Spinal cord (tissue), 10 donors: ENCODE data around the gene POU6F1. TPM values are rescaled to one million over a fixed set of nuclear protein-coding genes. Genes with fewer than 3 reads are reported as not detected.
"Not testable (repeated sequence)": the region's sequence is repeated elsewhere in the genome, so short reads cannot be mapped to it uniquely, and the experiment has no call there.

Experiments
- DNase-seq, 6 donors: peaks; one replicate each; pipeline versions ENCODE4 v3.0.0 to v3.0.0-alpha.2; 2013 to 2015; ENCODE audit warnings: low spot score in 6 of 6, low read depth in 4 of 6
- H3K27ac ChIP-seq: one replicate; pipeline ENCODE4 v1.5.1; 2013; ENCODE audit warnings: low read depth, low read length, control low read depth
- H3K27me3 ChIP-seq: one replicate; pipeline ENCODE4 v1.6.1; 2013; ENCODE audit warnings: low read length; ENCODE audit not compliant: control insufficient read depth, insufficient read depth
- H3K36me3 ChIP-seq: one replicate; pipeline ENCODE4 v1.6.1; 2013; ENCODE audit warnings: low read length; ENCODE audit not compliant: control insufficient read depth, insufficient read depth
- H3K4me1 ChIP-seq: one replicate; pipeline ENCODE4 v1.6.1; 2013; ENCODE audit warnings: low read length; ENCODE audit not compliant: control insufficient read depth, insufficient read depth
- H3K4me3 ChIP-seq: one replicate; pipeline ENCODE4 v1.5.1; 2013; ENCODE audit warnings: low read depth, low read length, control low read depth
- H3K9me3 ChIP-seq: one replicate; pipeline ENCODE4 v1.6.1; 2013; ENCODE audit warnings: low read length; ENCODE audit not compliant: control insufficient read depth, insufficient read depth
- WGBS: methylation state at CpG from one replicate; pipeline ENCODE4 v1.1.5; 2013; ENCODE audit warnings: missing lambda C conversion rate; ENCODE audit not compliant: insufficient coverage; 5-methylcytosine and 5-hydroxymethylcytosine counted together
- long read RNA-seq, 4 donors: transcript quantifications; one replicate each; lab custom pipeline, GENCODE V29; 2026
- polyA plus RNA-seq, 2 donors: library from polyadenylated mRNA; unstranded; fragments of 120-200 nt; gene quantifications; one replicate each; pipeline ENCODE4 v1.2.1, GENCODE V29; 2013; ENCODE audit not compliant: insufficient read length in 2 of 2
- total RNA-seq, 2 donors: library from RNA; depleted of rRNA in 1 of 2; stranded (reverse); fragments of 120-200 nt in 1 of 2; fragments of >200 nt in 1 of 2; gene quantifications; one replicate each; pipeline versions ENCODE4 v1.2.3 to v1.2.4, GENCODE V29; 2013 to 2014
- donor health status: healthy.

The POU6F1 gene, protein sequence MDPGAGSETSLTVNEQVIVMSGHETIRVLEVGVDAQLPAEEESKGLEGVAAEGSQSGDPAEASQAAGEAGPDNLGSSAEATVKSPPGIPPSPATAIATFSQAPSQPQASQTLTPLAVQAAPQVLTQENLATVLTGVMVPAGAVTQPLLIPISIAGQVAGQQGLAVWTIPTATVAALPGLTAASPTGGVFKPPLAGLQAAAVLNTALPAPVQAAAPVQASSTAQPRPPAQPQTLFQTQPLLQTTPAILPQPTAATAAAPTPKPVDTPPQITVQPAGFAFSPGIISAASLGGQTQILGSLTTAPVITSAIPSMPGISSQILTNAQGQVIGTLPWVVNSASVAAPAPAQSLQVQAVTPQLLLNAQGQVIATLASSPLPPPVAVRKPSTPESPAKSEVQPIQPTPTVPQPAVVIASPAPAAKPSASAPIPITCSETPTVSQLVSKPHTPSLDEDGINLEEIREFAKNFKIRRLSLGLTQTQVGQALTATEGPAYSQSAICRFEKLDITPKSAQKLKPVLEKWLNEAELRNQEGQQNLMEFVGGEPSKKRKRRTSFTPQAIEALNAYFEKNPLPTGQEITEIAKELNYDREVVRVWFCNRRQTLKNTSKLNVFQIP
- total RNA-seq (1 to 10 TPM; 8.8 to 9.1 TPM), polyA plus RNA-seq (10 to 100 TPM; 33.5 to 44.2 TPM)
- long read RNA-seq, donor 1, full-length matches to known transcripts: 4 of 9 reads
- long read RNA-seq, donor 1, partial matches to known transcripts: 5 of 9 reads
- long read RNA-seq, donor 1, other reads (novel, unspliced or antisense): 0 of 9 reads
- long read RNA-seq, donor 2: 0 reads
- long read RNA-seq, donor 3: 0 reads
- long read RNA-seq, donor 4, partial matches to known transcripts: 0 of 1 reads
- long read RNA-seq, donor 4, other reads (novel, unspliced or antisense): 0 of 1 reads

DNA sequence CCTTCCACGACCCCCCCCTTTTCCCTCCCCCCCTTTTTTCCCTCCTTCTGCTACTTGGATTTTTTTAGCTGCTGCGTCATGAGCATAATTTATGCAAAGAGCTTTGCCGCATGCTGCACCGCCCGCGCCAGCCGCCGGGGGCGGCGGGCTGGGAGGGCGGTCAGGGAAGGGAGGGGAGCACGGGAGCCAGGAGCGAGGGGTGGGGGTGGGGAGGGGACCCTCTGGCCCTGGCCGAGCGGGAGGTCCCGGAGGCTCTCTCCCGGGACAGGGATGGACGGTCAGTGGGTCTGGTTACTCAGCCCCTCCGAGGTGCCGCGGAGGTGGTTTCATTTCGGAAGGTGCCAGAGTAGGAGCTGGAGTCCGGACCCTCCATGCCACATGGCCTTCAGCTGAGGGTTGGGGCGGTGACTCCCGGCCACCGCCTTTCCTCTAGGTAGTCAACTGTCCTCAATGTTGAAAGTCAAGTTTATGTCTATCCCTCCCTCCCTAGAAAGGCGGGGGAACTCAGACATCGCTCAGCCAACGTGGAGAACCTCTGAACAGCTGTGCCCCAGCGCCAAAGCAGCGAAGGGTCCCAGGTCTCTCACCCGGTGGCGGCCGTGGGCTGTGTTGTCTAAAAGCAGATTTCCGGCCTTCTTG lies at the start of gene POU6F1:
Gene POU6F1 (minus strand): TSS at position 95 of the 639 bp plus-strand sequence. CDS start 11,226 bp downstream, outside the sequence.
- Histone ChIP-seq H3K4me1 (peaks cover 16% of the 10 kb centered on the region), H3K27ac (peak within 1 kb of the TSS; percentile 71), H3K27me3 (no peaks in the 10 kb centered on the region), H3K9me3 (no peaks in the 10 kb centered on the region), H3K36me3 (peaks cover 4% of the 10 kb centered on the region), H3K4me3 (peak within 1 kb of the TSS; percentile 77)
- under 1% methylated on average over 33 of the region's 35 CpGs for WGBS
- DNase-seq: peak in 5 of 6 donors; percentile 70 to 95 (median 80)

DNA sequence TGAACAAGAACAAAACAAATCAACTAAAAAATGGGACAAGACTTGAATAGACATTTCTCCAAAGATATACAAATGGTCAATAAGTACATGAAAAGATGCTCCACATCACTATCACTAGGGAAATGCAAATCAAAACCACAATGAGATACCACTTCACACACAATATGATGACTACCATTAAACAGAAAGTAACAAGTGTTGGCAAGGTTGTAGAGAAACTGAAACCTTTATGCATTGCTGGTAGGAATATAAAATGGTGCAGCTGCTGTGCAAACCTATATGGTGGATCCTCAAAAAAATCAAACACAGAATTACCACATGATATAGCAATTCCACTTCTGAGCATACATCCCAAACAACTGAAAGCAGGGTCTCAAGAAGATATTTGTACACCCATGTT lies 47.2 kb upstream of the POU6F1 start:
- no peaks in the 10 kb centered on the region for H3K36me3 ChIP-seq
- H3K27me3 ChIP-seq: peaks cover 4% of the 10 kb centered on the region
- H3K9me3 ChIP-seq: no peaks in the 10 kb centered on the region
- DNase-seq: no peak
- H3K4me1 ChIP-seq: no peaks in the 10 kb centered on the region
- H3K4me3 ChIP-seq: no peak overlapping the region
- no peak overlapping the region for H3K27ac ChIP-seq

DNA sequence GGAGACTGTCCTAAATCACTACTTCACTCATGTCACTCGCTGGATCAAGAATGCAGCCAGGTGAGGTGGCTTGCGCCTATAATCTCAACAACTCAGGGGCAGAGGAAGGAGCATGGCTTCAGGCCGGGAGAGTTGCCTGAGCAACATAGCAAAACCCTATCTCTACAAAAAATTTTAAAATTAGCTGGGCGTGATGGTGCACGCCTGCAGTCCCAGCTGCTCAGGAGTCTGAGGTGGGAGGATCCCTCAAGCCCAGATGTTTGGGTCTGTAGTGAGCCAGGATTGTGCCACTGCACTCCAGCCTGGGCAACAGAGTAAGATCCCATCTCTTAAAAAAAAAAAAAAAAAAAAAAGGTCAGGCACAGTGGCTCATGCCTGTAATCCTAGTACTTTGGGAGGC lies 46.4 kb upstream of the POU6F1 start:
- Histone ChIP-seq H3K4me1 (no peaks in the 10 kb centered on the region), H3K27me3 (peaks cover 2% of the 10 kb centered on the region), H3K27ac (no peak overlapping the region), H3K36me3 (no peaks in the 10 kb centered on the region), H3K9me3 (no peaks in the 10 kb centered on the region), H3K4me3 (no peak overlapping the region)
- WGBS: 83% methylated on average over 1 of the region's 5 CpGs
- no peak for DNase-seq

DNA sequence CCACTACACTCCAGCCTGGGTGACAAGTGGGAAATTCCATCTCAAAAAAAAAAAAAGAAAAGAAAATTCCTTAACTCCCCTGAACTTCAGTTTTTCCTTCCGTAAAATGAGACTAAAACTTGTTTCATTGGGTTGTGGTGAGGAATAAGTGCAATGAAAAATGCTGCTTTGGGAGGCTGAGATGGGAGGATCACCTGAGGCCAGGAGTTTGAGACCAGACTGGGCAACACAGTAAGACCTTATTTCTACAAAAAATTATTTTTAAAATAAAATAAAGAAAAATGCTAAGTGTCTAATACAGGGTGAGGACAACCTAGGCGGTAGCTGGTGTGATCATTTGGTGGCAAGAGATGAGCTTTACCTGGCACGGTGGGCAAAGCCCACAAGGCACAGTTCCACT lies 45.5 kb upstream of the POU6F1 start:
- H3K36me3 ChIP-seq: no peaks in the 10 kb centered on the region
- no peaks in the 10 kb centered on the region for H3K27me3 ChIP-seq
- H3K4me3 ChIP-seq: no peak overlapping the region
- no peaks in the 10 kb centered on the region for H3K9me3 ChIP-seq
- no peaks in the 10 kb centered on the region for H3K4me1 ChIP-seq
- H3K27ac ChIP-seq: no peak overlapping the region
- 100% methylated on average over 1 of the region's 3 CpGs for WGBS
- no peak for DNase-seq

DNA sequence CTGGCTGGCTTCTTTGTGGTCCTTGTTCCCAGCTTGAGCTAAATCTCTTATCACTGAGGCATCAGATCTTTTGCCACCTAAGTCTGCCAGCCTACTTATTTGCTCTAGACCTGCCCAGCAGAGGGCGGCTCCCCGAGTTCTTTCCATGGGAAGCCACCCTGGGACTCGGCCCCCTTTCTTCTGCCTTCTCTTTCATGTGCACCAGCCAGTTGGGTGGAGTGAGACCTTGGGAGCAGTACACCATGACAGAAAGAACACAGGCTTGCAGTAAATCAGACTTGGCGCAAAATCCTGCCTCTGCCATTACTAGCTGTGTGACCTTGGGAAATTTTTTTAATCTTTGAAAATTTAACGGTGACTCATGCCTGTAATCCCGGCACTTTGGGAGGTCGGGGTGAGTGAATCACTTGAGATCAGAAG lies 44.9 kb upstream of the POU6F1 start:
- no peaks in the 10 kb centered on the region for H3K9me3 ChIP-seq
- no peaks in the 10 kb centered on the region for H3K27me3 ChIP-seq
- H3K27ac ChIP-seq: no peak overlapping the region
- DNase-seq: peak in 2 of 6 donors; percentile 28 to 32
- H3K36me3 ChIP-seq: no peaks in the 10 kb centered on the region
- H3K4me1 ChIP-seq: no peaks in the 10 kb centered on the region
- H3K4me3 ChIP-seq: no peak overlapping the region
- WGBS: 64% methylated on average over 1 of the region's 7 CpGs

DNA sequence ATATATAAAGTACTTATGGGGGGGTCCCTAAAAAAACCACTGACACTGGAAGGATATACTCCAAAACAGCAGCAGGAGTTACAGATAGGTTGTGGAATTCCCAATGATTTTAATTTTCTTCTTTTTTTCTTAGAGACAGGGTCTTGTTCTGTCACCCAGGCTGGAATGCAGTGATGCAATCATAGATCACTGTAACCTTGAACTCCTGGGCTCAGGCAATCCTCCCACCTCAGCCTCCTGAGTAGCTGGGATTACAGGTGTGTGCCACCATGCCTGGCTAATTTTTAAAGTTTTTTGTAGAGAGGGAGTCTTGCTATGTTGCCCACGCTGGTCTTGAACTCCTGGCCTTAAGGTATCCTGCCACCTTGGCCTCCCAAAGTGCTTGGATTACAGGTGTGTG lies 41.7 kb upstream of the POU6F1 start:
- not testable (repeated sequence) for DNase-seq, H3K36me3 ChIP-seq, H3K4me1 ChIP-seq, H3K27ac ChIP-seq, H3K27me3 ChIP-seq, H3K9me3 ChIP-seq, H3K4me3 ChIP-seq
- no CpG with 5 or more reads among the region's 1 CpG for WGBS

DNA sequence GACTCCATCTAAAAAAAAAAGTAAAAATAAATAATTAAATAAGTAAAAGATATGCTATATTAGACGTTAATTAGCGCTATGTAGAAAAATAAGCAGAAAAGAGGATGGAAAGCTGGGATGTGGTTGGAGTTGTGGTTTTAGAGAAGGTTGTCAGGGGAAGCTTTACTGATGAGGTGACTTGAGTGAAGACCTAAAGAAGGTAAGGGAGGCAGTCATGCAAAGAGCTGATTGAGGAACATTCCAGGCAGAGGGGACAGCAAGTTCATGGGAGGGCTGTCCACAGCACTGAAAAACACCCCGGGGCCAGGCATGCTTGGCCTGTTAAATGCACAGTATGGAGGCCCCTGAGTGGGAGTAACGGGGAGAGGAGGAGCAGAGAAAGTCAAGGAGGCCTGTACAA lies 36.7 kb upstream of the POU6F1 start:
- Histone ChIP-seq H3K27me3 (no peaks in the 10 kb centered on the region), H3K9me3 (no peaks in the 10 kb centered on the region), H3K4me3 (no peak overlapping the region), H3K36me3 (no peaks in the 10 kb centered on the region), H3K27ac (no peak overlapping the region), H3K4me1 (no peaks in the 10 kb centered on the region)
- DNase-seq: no peak
- 84% methylated on average over 2 of the region's 4 CpGs for WGBS

DNA sequence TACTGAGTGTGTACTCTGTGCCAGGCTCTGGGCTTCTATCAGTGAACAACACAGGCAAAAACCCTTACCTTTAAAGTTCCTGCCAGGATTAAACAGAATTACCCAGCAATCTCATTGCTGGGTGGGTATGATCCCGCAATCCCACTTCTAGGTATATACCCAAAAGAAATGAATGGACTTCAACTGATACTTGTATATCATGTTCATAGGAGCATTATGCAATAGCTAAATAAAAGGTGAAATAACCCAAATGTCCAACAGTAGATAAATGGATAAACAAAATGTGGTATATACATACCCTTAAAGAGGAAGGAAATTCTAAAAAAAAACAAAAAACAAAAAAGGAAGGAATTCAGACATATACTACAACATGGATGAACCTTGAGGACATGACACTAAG lies 35.4 kb upstream of the POU6F1 start:
- no peak for DNase-seq
- Histone ChIP-seq H3K36me3 (no peaks in the 10 kb centered on the region), H3K27ac (no peak overlapping the region), H3K27me3 (no peaks in the 10 kb centered on the region), H3K9me3 (no peaks in the 10 kb centered on the region), H3K4me3 (no peak overlapping the region), H3K4me1 (no peaks in the 10 kb centered on the region)
- WGBS: no CpG with 5 or more reads among the region's 1 CpG

DNA sequence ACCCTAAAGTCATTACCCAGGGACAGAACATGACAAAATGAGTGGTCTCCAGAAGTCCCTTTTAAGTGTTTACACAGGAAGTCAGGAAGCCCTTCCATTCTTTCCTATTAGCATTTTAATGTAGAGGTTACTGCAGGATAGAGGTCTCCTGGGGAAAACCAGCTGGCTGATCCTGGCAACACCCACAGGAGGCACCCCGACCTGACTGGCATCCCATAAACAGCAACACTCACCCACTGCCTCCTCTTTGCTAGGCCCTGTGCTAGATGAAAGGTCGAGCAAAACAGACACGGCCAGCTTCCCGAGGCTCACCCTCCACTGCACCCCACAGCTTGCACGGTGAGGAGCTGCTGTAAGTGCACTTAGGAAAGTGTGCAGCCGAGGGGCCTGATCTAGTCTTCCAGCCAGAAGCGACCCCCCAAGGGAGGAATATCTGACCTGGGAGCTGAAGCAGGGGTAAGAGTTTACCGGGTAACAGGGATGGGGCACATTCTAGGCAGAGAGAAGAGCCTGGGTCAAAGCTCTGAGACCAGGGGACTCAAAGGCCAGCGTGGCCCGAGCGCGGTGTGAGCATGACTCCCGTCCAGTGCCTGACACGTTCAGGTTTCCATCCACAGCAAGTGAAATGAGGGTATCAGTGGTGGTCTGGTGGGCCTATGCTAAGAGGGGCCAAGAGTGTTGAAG lies 29.8 kb upstream of the POU6F1 start:
- no peaks in the 10 kb centered on the region for H3K9me3 ChIP-seq
- no peak overlapping the region for H3K27ac ChIP-seq
- DNase-seq: no peak
- H3K4me1 ChIP-seq: no peaks in the 10 kb centered on the region
- WGBS: 51% methylated on average over 11 of the region's 14 CpGs
- H3K4me3 ChIP-seq: no peak overlapping the region
- no peaks in the 10 kb centered on the region for H3K27me3 ChIP-seq
- peaks cover 9% of the 10 kb centered on the region for H3K36me3 ChIP-seq
